ENCODE results near the gene KIR2DL1. TPM values are rescaled to one million over a fixed set of nuclear protein-coding genes. Genes with fewer than 3 reads are reported as not detected.
"Not testable (repeated sequence)": the region's sequence is repeated elsewhere in the genome, so short reads cannot be mapped to it uniquely, and the experiment has no call there.

KIR2DL1 gene
- total and polyA plus RNA-seq, 10 of the 15 experiments (the other 5 are each of a cell fraction or from before 2014, with no cell fraction given) = 0.35 TPM; not detected in 9

DNA sequence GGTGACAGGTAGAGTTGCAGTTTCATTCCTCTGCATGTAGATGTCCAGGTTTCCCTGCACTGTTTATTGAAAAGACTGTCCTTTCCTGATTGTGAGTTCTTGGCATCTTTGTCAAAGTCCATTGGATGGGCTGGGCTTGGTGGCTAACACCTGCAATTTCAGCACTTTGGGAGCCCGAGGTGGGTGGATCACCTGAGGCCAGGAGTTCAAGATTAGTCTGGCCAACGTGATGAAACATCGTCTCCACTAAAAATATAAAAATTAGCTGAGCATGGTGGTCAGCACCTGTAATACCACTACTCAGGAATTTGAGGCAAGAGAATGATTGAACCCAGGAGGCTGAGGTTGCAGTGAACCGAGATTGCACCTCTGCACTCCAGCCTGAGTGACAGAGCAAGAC, 8.3 kb downstream of the KIR2DL1 start:
- H3K9ac ChIP-seq (ENCODE audit: control insufficient read depth, insufficient read depth, low read length); intact Hi-C loops (cut with micrococcal nuclease; ENCODE audit: unreplicated experiment); H2AFZ ChIP-seq (ENCODE audit: control insufficient read depth, low read depth, low read length); H3K4me3 ChIP-seq; DNase-seq (ENCODE audit: low read depth, low spot score); H3K4me2 ChIP-seq (ENCODE audit: control insufficient read depth, insufficient read depth); POLR2A ChIA-PET; H3K27ac ChIP-seq (ENCODE audit: control insufficient read depth, insufficient read depth); H3K9me3 ChIP-seq (replicated peaks; ENCODE audit: control insufficient read depth, insufficient read depth, low read length); RAD21 ChIA-PET (ENCODE audit: unreplicated experiment); H4K20me1 ChIP-seq (ENCODE audit: control insufficient read depth, insufficient read depth); ATAC-seq; CTCF ChIA-PET; H3K4me1 ChIP-seq (ENCODE audit: control insufficient read depth, insufficient read depth, low read length); SMC1A ChIA-PET (ENCODE audit: uncharacterized antibody, unreplicated experiment); BruUV-seq (replicated peaks); FAIRE-seq; H3K27me3 ChIP-seq (replicated peaks in 1 of 2; ENCODE audit: control insufficient read depth in 2 of 2, insufficient read depth in 2 of 2, low read length in 1 of 2); H3K79me2 ChIP-seq (ENCODE audit: control insufficient read depth, insufficient read depth, low read length); H3K36me3 ChIP-seq (ENCODE audit: control insufficient read depth in 2 of 2, insufficient read depth in 2 of 2, low read length in 1 of 2); in situ Hi-C loops (cut with MboI): not testable (repeated sequence)
- 11% methylated on average over 4 of the region's 4 CpGs for WGBS (ENCODE audit: insufficient coverage, insufficient replicate concordance, low lambda C conversion rate, missing lambda C conversion rate)

DNA sequence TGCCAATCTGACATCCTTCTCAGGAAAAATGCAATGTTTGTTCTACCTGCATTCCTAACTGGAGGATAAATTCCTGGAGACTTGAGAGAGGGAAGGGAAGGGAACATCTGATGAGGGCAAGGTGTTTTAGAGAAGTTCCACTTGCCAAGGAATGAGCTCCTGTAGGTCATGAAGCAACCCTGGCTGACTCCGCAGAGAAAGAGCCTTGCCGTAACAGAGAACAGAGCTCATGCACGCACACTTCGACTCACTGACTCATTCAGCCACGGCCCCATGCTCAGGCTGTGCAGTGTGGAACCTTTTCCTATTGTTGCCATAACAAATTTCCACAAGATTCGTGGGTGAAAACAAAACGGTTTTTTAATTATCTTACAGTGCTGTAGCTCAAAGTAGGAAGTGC, 9.3 kb downstream of the KIR2DL1 start:
- DNase-seq (ENCODE audit: low read depth, low spot score); SMC1A ChIA-PET (ENCODE audit: uncharacterized antibody, unreplicated experiment); POLR2A ChIA-PET; H3K4me3 ChIP-seq; H2AFZ ChIP-seq (ENCODE audit: control insufficient read depth, low read depth, low read length); H3K36me3 ChIP-seq (ENCODE audit: control insufficient read depth in 2 of 2, insufficient read depth in 2 of 2, low read length in 1 of 2); in situ Hi-C loops (cut with MboI); BruUV-seq (replicated peaks); CTCF ChIA-PET; H3K9ac ChIP-seq (ENCODE audit: control insufficient read depth, insufficient read depth, low read length); H3K27me3 ChIP-seq (replicated peaks in 1 of 2; ENCODE audit: control insufficient read depth in 2 of 2, insufficient read depth in 2 of 2, low read length in 1 of 2); FAIRE-seq; intact Hi-C loops (cut with micrococcal nuclease; ENCODE audit: unreplicated experiment); H4K20me1 ChIP-seq (ENCODE audit: control insufficient read depth, insufficient read depth); H3K9me3 ChIP-seq (replicated peaks; ENCODE audit: control insufficient read depth, insufficient read depth, low read length); H3K79me2 ChIP-seq (ENCODE audit: control insufficient read depth, insufficient read depth, low read length); H3K27ac ChIP-seq (ENCODE audit: control insufficient read depth, insufficient read depth); H3K4me1 ChIP-seq (ENCODE audit: control insufficient read depth, insufficient read depth, low read length); ATAC-seq; H3K4me2 ChIP-seq (ENCODE audit: control insufficient read depth, insufficient read depth); RAD21 ChIA-PET (ENCODE audit: unreplicated experiment): not testable (repeated sequence)
- whole genome bisulfite sequencing (ENCODE audit: insufficient coverage, insufficient replicate concordance, low lambda C conversion rate, missing lambda C conversion rate) = 13% methylated on average over 7 of the region's 7 CpGs

DNA sequence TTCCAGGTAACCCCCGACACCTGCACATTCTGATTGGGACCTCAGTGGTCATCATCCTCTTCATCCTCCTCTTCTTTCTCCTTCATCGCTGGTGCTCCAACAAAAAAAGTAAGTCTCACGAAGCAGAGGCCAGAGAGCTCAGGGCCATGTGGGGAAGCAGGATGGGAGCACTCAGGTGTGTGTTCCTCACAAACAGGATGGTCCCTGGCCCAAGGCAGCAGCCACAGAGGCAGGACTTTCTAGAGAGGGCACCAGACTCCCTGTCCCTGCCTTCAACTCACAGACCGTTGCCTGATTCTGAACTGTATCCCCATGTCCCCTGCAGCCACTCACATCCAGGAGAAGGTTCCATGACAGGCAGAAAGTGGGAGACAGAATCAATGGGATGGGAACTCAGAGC, 13.3 kb downstream of the KIR2DL1 start:
- WGBS (ENCODE audit: insufficient coverage, insufficient replicate concordance, low lambda C conversion rate, missing lambda C conversion rate) = 1% methylated on average over 4 of the region's 4 CpGs
- H3K4me2 ChIP-seq (ENCODE audit: control insufficient read depth, insufficient read depth); H3K27me3 ChIP-seq (replicated peaks in 1 of 2; ENCODE audit: control insufficient read depth in 2 of 2, insufficient read depth in 2 of 2, low read length in 1 of 2); H3K9me3 ChIP-seq (replicated peaks; ENCODE audit: control insufficient read depth, insufficient read depth, low read length); CTCF ChIA-PET; DNase-seq (ENCODE audit: low read depth, low spot score); intact Hi-C loops (cut with micrococcal nuclease; ENCODE audit: unreplicated experiment); SMC1A ChIA-PET (ENCODE audit: uncharacterized antibody, unreplicated experiment); POLR2A ChIA-PET; FAIRE-seq; H3K4me3 ChIP-seq; BruUV-seq (replicated peaks); ATAC-seq; H3K9ac ChIP-seq (ENCODE audit: control insufficient read depth, insufficient read depth, low read length); RAD21 ChIA-PET (ENCODE audit: unreplicated experiment); H4K20me1 ChIP-seq (ENCODE audit: control insufficient read depth, insufficient read depth); in situ Hi-C loops (cut with MboI); H3K4me1 ChIP-seq (ENCODE audit: control insufficient read depth, insufficient read depth, low read length); H3K27ac ChIP-seq (ENCODE audit: control insufficient read depth, insufficient read depth); H3K36me3 ChIP-seq (ENCODE audit: control insufficient read depth in 2 of 2, insufficient read depth in 2 of 2, low read length in 1 of 2); H3K79me2 ChIP-seq (ENCODE audit: control insufficient read depth, insufficient read depth, low read length); H2AFZ ChIP-seq (ENCODE audit: control insufficient read depth, low read depth, low read length): not testable (repeated sequence)

DNA sequence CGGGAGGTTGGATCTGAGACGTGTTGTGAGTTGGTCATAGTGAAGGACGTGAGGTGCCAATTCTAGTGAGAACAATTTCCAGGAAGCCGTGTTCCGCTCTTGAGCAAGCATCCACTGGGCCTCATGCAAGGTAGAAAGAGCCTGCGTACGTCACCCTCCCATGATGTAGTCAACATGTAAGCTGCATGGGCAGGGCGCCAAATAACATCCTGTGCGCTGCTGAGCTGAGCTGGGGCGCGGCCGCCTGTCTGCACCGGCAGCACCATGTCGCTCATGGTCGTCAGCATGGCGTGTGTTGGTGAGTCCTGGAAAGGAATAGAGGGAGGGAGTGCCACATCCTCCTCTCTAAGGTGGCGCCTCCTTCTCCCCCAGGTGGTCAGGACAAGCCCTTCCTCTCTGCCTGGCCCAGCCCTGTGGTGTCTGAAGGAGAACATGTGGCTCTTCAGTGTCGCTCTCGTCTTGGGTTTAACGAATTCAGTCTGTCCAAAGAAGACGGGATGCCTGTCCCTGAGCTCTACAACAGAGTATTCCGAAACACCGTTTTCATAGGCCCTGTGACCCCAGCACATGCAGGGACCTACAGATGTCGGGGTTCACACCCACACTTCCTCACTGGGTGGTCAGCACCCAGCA, 16.6 kb downstream of the KIR2DL1 start:
- not testable (repeated sequence) for FAIRE-seq

More for the DNA sequence above, 16.6 kb downstream of the KIR2DL1 start:
- DNase-seq (ENCODE audit: low read depth, low spot score); H3K79me2 ChIP-seq (ENCODE audit: control insufficient read depth, insufficient read depth, low read length); H3K27me3 ChIP-seq (replicated peaks in 1 of 2; ENCODE audit: control insufficient read depth in 2 of 2, insufficient read depth in 2 of 2, low read length in 1 of 2); SMC1A ChIA-PET (ENCODE audit: uncharacterized antibody, unreplicated experiment); H3K4me2 ChIP-seq (ENCODE audit: control insufficient read depth, insufficient read depth); ATAC-seq; intact Hi-C loops (cut with micrococcal nuclease; ENCODE audit: unreplicated experiment); H3K4me1 ChIP-seq (ENCODE audit: control insufficient read depth, insufficient read depth, low read length); CTCF ChIA-PET; H3K27ac ChIP-seq (ENCODE audit: control insufficient read depth, insufficient read depth); RAD21 ChIA-PET (ENCODE audit: unreplicated experiment); H4K20me1 ChIP-seq (ENCODE audit: control insufficient read depth, insufficient read depth); POLR2A ChIA-PET; in situ Hi-C loops (cut with MboI); H2AFZ ChIP-seq (ENCODE audit: control insufficient read depth, low read depth, low read length); H3K9me3 ChIP-seq (replicated peaks; ENCODE audit: control insufficient read depth, insufficient read depth, low read length); H3K4me3 ChIP-seq; H3K9ac ChIP-seq (ENCODE audit: control insufficient read depth, insufficient read depth, low read length); BruUV-seq (replicated peaks); H3K36me3 ChIP-seq (ENCODE audit: control insufficient read depth in 2 of 2, insufficient read depth in 2 of 2, low read length in 1 of 2): not testable (repeated sequence)
- WGBS (ENCODE audit: insufficient coverage, insufficient replicate concordance, low lambda C conversion rate, missing lambda C conversion rate) = 58% methylated on average over 24 of the region's 24 CpGs
